ENCODE results near the gene PFN3. TPM values are rescaled to one million over a fixed set of nuclear protein-coding genes. Genes with fewer than 3 reads are reported as not detected.

The PFN3 gene
- total and polyA plus RNA-seq, 2 of the 13 experiments (the other 11 are each of a cell fraction or from before 2014, with no cell fraction given) = not detected

DNA sequence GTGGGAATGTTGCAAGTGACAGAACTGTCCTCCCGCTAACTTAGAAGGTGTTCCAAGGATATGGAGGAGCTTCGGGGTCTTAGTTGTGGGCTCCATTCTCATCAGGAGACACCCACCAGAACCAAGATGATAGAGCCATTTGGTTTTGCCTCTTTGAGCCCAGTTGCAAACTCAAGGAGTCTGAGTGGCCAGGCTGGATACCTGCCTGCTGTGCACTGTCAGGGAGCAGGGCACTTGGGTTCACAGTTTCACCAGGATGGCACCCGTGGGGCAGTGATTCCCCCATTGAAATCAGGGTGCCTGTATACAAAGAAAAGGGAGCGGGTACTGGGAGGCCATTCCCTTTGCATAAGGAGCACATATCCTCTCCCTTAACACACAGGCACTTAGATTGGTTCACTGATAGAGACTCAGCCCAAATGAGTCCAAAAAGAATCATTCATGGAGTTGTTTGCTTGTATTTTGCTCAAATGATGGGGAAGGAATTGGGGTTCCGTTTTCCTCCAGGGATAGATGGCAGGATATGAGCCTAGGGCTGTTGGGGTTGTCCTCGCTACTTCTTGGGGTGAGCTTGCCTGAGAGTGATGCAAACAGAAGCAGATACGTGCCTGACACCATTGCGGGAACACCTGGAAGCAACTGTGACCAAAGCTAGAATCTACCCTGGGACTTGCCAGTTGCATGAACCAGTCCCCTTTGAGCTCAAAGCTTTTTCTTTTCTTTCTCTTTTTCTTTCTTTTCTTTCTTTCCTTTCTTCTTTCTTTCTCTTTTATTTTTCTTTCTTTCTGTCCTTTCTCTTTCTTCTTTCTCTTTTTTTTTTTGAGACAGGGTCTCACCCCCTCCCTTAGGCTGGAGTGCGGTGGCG lies 44.8 kb upstream of the PFN3 start (continued):
- TF ChIP-seq ZNF468 (CRISPR knock-in tag; IDR thresholded peaks at IDR 0.05) (no peak), ZNF224 (CRISPR knock-in tag; IDR thresholded peaks at IDR 0.05) (no peak)

- no TSS peak for BruUV-seq (replicated peaks)
- ATAC-seq = no peak
- H4K20me1 ChIP-seq (ENCODE audit: insufficient read depth, low read length) = peaks cover 2% of the 10 kb centered on the region; the same call in 1 of the 2 replicates
- no peak overlapping the region for H3K4me2 ChIP-seq (ENCODE audit: low read depth, low read length)
- H3K4me1 ChIP-seq (ENCODE audit: insufficient read depth, low read length) = peaks cover 41% of the 10 kb centered on the region
- H3K9ac ChIP-seq (ENCODE audit: insufficient read depth, low read depth, low read length) = no peak overlapping the region
- TF ChIP-seq PAXIP1 (CRISPR knock-in tag; conservative IDR thresholded peaks at IDR 0.05) (no peak), AGO1 (IDR thresholded peaks at IDR 0.05; ENCODE audit: low read depth, low read length, poor library complexity, severe bottlenecking) (peak; percentile 3), POLR2G (IDR thresholded peaks at IDR 0.05; ENCODE audit: low read depth, low read length) (peak; percentile 28), MIER2 (CRISPR knock-in tag; IDR thresholded peaks at IDR 0.05) (no peak), RBM22 (optimal IDR thresholded peaks at IDR 0.05; ENCODE audit: low read length) (peak; percentile 17), ZNF253 (CRISPR knock-in tag; IDR thresholded peaks at IDR 0.05; ENCODE audit: borderline replicate concordance) (no peak), MED13 (CRISPR knock-in tag; IDR thresholded peaks at IDR 0.05) (no peak), GATAD1 (CRISPR knock-in tag; IDR thresholded peaks at IDR 0.05) (no peak), AKAP8 (CRISPR knock-in tag; IDR thresholded peaks at IDR 0.05) (peak; percentile 28), TEAD3 (CRISPR knock-in tag; optimal IDR thresholded peaks at IDR 0.05; ENCODE audit: borderline replicate concordance) (peak; percentile 18), MTA3 (CRISPR knock-in tag; IDR thresholded peaks at IDR 0.05) (no peak)
- TF ChIP-seq, protein P1, sequence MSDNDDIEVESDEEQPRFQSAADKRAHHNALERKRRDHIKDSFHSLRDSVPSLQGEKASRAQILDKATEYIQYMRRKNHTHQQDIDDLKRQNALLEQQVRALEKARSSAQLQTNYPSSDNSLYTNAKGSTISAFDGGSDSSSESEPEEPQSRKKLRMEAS (IDR thresholded peaks at IDR 0.05) = 0 out of 2 replicates have a peak, but pooled peaks have one; percentile 8
- CTCF ChIA-PET (ENCODE audit: low intra/inter-chr PET ratio, low total read pairs) = no interaction called here
- H3K27me3 ChIP-seq (ENCODE audit: control insufficient read depth in 1 of 2, insufficient read depth in 2 of 2, low read length in 2 of 2) = no peaks in the 10 kb centered on the region
- H3K9me3 ChIP-seq (ENCODE audit: low read length) = no peaks in the 10 kb centered on the region
- in situ Hi-C loops (cut with HindIII; ENCODE audit: extremely low pct_ligation_motif_present, low pct_unique_long_range_greater_than_20kb) (loop anchor here (5.0 kb wide), 1 partner anchor 132 kb away; the partner anchor contains the start of gene MXD3), intact Hi-C loops (cut with micrococcal nuclease; ENCODE audit: unreplicated experiment) (loop anchor here (5.0 kb wide), 1 partner anchor 117 kb away; no protein-coding TSS in a partner anchor)
- H3K36me3 ChIP-seq (replicated peaks in 1 of 2; ENCODE audit: control insufficient read depth in 1 of 2, insufficient read depth in 2 of 2, low read length in 2 of 2) = 0 out of 5 replicates have a peak, but pooled peaks cover 0 to 8% of the 10 kb centered on the region in 2 experiments
- H3K27ac ChIP-seq (ENCODE audit: extremely low read length, insufficient read depth, low read length) = no peak overlapping the region
- H3K79me2 ChIP-seq (ENCODE audit: insufficient read depth, low read length) = no peaks in the 10 kb centered on the region
- no peak for FAIRE-seq
- no peak overlapping the region for H2AFZ ChIP-seq (ENCODE audit: low read length)
- POLR2A ChIA-PET = interaction anchor here (1.5 to 3.3 kb wide), 2 partner anchors 11 to 17 kb away, joined by 8 to 19 read pairs; partner anchors contain the start of gene GRK6
- WGBS (ENCODE audit: low lambda C conversion rate) = 98% methylated on average over 7 of the region's 7 CpGs
- no peak overlapping the region for H3K4me3 ChIP-seq (replicated peaks in 1 of 3; ENCODE audit: insufficient read depth in 1 of 3, low read depth in 2 of 3, low read length in 3 of 3)
- DNase-seq (ENCODE audit: low spot score) = no peak
Measured at GRCh38 chr5:177444106-177445051, 43.9 kb upstream of the PFN3 start.

Measured in HepG2 (cell line).